ENCODE results near the gene GBGT1.

GRCh38 chr9:133107961-133108793 lies 55.5 kb downstream of the GBGT1 start:
- TF ChIP-seq CTCF (conservative IDR thresholded peaks at IDR 0.05; ENCODE audit: low read depth, low read length): no peak
- TF ChIP-seq RAD21 (IDR thresholded peaks at IDR 0.05; ENCODE audit: low read length): no peak
- no peak for TF ChIP-seq CEBPB (IDR thresholded peaks at IDR 0.05; ENCODE audit: low read depth, low read length)
